ENCODE measurements around the gene TAS2R20. TPM values are rescaled to one million over a fixed set of nuclear protein-coding genes. Genes with fewer than 3 reads are reported as not detected.

Gene TAS2R20
- total RNA-seq, 1 experiment from 2014 or later, result 0.81 TPM

- no peak for TF ChIP-seq CTCF (IDR thresholded peaks at IDR 0.05)
- TF ChIP-seq FOXJ3 (CRISPR knock-in tag; IDR thresholded peaks at IDR 0.05; ENCODE audit: borderline replicate concordance), result no peak
- Mint-ChIP-seq H3K27ac (no peak overlapping the region), H3K4me1 (no peaks in the 10 kb centered on the region), H3K36me3 (peaks cover 11% of the 10 kb centered on the region), H3K27me3 (ENCODE audit: low read depth) (no peaks in the 10 kb centered on the region), H3K4me3 (no peak overlapping the region), H3K9me3 (peaks cover 12% of the 10 kb centered on the region)
- CTCF ChIA-PET, result no interaction called here
- DNase-seq (ENCODE audit: low spot score) (no peak), ATAC-seq (no peak)
- POLR2A ChIA-PET, result no interaction called here
Observed at GRCh38 chr12:10994307-10994706, 3.8 kb downstream of the TAS2R20 start.

GRCh38 chr12:10989107-10989506 lies 9.0 kb downstream of the TAS2R20 start:
- no peak overlapping the region for H3K4me3 Mint-ChIP-seq
- H3K27me3 Mint-ChIP-seq (ENCODE audit: low read depth), result no peaks in the 10 kb centered on the region
- peaks cover 12% of the 10 kb centered on the region for H3K9me3 Mint-ChIP-seq
- no peak overlapping the region for H3K27ac Mint-ChIP-seq
- no peak for TF ChIP-seq NFYB (CRISPR knock-in tag; conservative IDR thresholded peaks at IDR 0.05; ENCODE audit: low read depth)
- TF ChIP-seq TEAD1 (CRISPR knock-in tag; IDR thresholded peaks at IDR 0.05), result no peak
- POLR2A ChIA-PET, result no interaction called here
- peaks cover 11% of the 10 kb centered on the region for H3K36me3 Mint-ChIP-seq
- H3K4me1 Mint-ChIP-seq, result 0 out of 2 replicates have a peak, but pooled peaks cover 3% of the 10 kb centered on the region
- DNase-seq (ENCODE audit: low spot score), result no peak
- CTCF ChIA-PET, result no interaction called here
- ATAC-seq, result no peak

GRCh38 chr12:10986812-10987211 lies 11.3 kb downstream of the TAS2R20 start, which contains the start of gene TAS2R50:
TSS of gene TAS2R50 (minus strand) at chr12:10986912. CDS start at chr12:10986860, 52 bp downstream.
- Mint-ChIP-seq H3K9me3 (peaks cover 12% of the 10 kb centered on the region), H3K27me3 (ENCODE audit: low read depth) (no peaks in the 10 kb centered on the region), H3K27ac (peak within 1 kb of the TSS; percentile 73; the same call in 1 of the 2 replicates), H3K36me3 (peaks cover 11% of the 10 kb centered on the region), H3K4me1 (0 out of 2 replicates have a peak, but pooled peaks cover 3% of the 10 kb centered on the region), H3K4me3 (no peak within 1 kb of the TSS)
- no peak for TF ChIP-seq ZMAT4 (CRISPR knock-in tag; IDR thresholded peaks at IDR 0.05)
- no peak for TF ChIP-seq TCF7 (CRISPR knock-in tag; IDR thresholded peaks at IDR 0.05; ENCODE audit: low read depth)
- no peak for TF ChIP-seq NFATC4 (CRISPR knock-in tag; IDR thresholded peaks at IDR 0.05)
- no peak for TF ChIP-seq FOXP1 (CRISPR knock-in tag; IDR thresholded peaks at IDR 0.05; ENCODE audit: borderline replicate concordance)
- no peak for TF ChIP-seq ZSCAN18 (CRISPR knock-in tag; IDR thresholded peaks at IDR 0.05)
- TF ChIP-seq NFE2L1 (CRISPR knock-in tag; IDR thresholded peaks at IDR 0.05), result no peak
- no peak for TF ChIP-seq NR3C1 (CRISPR knock-in tag; conservative IDR thresholded peaks at IDR 0.05; ENCODE audit: low read depth)
- no peak for TF ChIP-seq GRHL2 (CRISPR knock-in tag; IDR thresholded peaks at IDR 0.05; ENCODE audit: insufficient replicate concordance, severe bottlenecking)
- TF ChIP-seq ELF4 (CRISPR knock-in tag; IDR thresholded peaks at IDR 0.05; ENCODE audit: low read depth), result no peak
- TF ChIP-seq TP53 (CRISPR knock-in tag; IDR thresholded peaks at IDR 0.05), result no peak
- TF ChIP-seq ZNF423 (CRISPR knock-in tag; IDR thresholded peaks at IDR 0.05), result no peak
- ATAC-seq, result no peak
- no peak for DNase-seq (ENCODE audit: low spot score)
- CTCF ChIA-PET, result no interaction called here
- POLR2A ChIA-PET, result no interaction called here

- H3K9me3 Mint-ChIP-seq, result no peaks in the 10 kb centered on the region
- TF ChIP-seq ZNF512 (CRISPR knock-in tag; IDR thresholded peaks at IDR 0.05; ENCODE audit: borderline replicate concordance), result no peak
- TF ChIP-seq ZNF121 (CRISPR knock-in tag; IDR thresholded peaks at IDR 0.05), result no peak
- no peak for TF ChIP-seq STAT6 (CRISPR knock-in tag; conservative IDR thresholded peaks at IDR 0.05; ENCODE audit: low read depth)
- ChIA-PET POLR2A (no interaction called here), CTCF (no interaction called here)
- no peak for ATAC-seq
- H3K36me3 Mint-ChIP-seq, result no peaks in the 10 kb centered on the region
- peaks cover 23% of the 10 kb centered on the region for H3K4me1 Mint-ChIP-seq
- H3K4me3 Mint-ChIP-seq, result no peak overlapping the region
- H3K27ac Mint-ChIP-seq, result no peak overlapping the region
- H3K27me3 Mint-ChIP-seq (ENCODE audit: low read depth), result no peaks in the 10 kb centered on the region
- DNase-seq (ENCODE audit: low spot score), result no peak
Observed at GRCh38 chr12:10982244-10982643, 15.9 kb downstream of the TAS2R20 start.
